Esophagus squamous epithelium (tissue), 4 donors: ENCODE measurements around the gene GPR37.

Source experiments
- CTCF ChIP-seq, 6 experiments: fragments of 450-650 bp in 4 of 6; fragments of 200-600 bp in 2 of 6; sonication (generic) in 2 of 6; IDR thresholded peaks; one replicate each; pipeline ENCODE4 v1.5.1; 2016 to 2019; ENCODE audit warnings: antibody characterized with exemption in 6 of 6, mild to moderate bottlenecking in 4 of 6, moderate library complexity in 4 of 6
- POLR2A ChIP-seq, 4 donors: fragments of 450-650 bp; IDR thresholded peaks; one replicate each; pipeline ENCODE4 v1.6.1; 2017; ENCODE audit warnings: antibody characterized with exemption in 4 of 4, mild to moderate bottlenecking in 4 of 4, moderate library complexity in 3 of 4

DNA sequence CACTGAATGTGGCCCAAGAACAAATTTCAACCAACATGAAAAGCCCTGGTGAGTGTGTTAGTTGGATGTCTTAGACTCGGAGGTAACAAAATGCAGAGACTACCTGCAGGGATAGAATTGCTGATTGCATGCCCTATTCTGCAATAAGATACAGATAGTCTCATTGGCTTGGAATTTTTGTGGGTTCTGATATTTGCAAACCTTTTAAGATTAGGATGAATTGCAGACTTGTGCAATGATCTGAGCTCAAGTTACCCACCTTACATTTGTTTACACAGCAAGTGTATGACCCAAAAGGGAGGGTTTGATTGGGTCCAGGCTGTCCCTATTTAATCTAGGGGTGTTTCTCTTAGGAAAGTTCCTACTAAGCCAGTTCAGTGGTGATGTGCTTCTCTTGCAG is 45.4 kb downstream of the GPR37 start:
- TF ChIP-seq CTCF (IDR thresholded peaks at IDR 0.05): no peak
- no peak for TF ChIP-seq POLR2A (IDR thresholded peaks at IDR 0.05)
